22Rv1 (cell line): Measurements from ENCODE around the gene NDRG2.

ENCODE experiments used
- CTCF ChIP-seq: fragments of 450-650 bp; IDR thresholded peaks from 2 replicates; pipeline ENCODE4 v1.5.1; 2017; ENCODE audit warnings: mild to moderate bottlenecking
- ZFX ChIP-seq: fragments of 450-650 bp; IDR thresholded peaks from 2 replicates; pipeline ENCODE4 v1.6.1; 2017; ENCODE audit warnings: antibody characterized with exemption, borderline replicate concordance

GRCh38 chr14:21055432-21056117 lies 30.7 kb upstream of the NDRG2 start:
- TF ChIP-seq CTCF (no peak), ZFX (no peak)
